HG03439 (cell line): ENCODE results near the gene TRIM10.
"Not testable (repeated sequence)": the region's sequence is repeated elsewhere in the genome, so short reads cannot be mapped to it uniquely, and the experiment has no call there.

Experiments
- ATAC-seq: cut with Tn5 transposase; IDR thresholded peaks from one replicate; pipeline ENCODE4 v1.9.1; 2021; ENCODE audit warnings: mild to moderate bottlenecking, moderate library complexity; ENCODE audit not compliant: unreplicated experiment

Gene TRIM10

DNA sequence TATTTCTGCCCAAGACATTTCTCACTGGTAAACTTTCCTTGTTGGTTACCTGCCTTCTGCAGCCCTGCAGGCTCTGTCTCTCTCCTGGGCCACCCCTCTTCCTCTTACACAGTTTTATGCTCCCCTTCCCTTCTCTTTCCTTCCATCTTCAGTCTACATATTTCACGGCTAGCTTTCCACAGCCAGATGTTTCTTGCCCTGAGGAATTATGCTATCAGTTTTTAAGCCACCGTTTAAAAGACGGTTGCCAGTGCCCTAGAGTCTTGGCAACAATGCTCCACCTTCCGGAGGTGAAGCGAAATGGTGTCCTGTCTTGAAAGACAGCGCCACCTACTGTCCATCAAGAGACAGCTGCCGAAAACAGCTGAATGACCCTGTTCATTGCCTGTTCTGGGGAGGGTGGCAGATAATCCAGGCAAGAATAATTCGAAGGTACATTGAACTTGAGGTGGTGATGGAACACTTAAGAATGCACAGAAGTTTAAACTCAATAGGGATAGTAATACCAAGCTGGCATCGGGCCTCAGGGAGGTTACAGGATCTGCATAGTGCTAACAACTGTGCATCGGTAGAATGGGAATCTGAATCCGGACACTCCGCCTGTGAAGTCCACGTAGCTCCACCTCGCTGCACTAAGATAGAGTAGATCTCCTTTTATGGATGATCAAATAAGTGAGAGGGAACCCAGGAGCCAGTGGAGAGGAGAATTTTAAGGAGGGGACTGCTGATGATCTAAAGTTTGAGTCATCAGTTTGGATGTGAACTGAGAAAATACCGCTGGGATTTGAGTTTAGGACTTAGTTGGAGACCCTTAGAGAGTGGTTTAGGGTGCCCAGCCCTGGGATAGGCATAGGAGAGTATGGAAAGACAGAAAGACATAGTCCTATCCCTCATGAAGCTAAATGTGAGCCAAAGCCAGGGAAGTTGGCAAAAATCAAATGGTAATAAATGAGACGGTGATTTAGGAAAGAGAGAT, 29.8 kb downstream of the TRIM10 start:
- peak; percentile 70 for ATAC-seq

GRCh38 chr6:30130179-30130679, 30.8 kb downstream of the TRIM10 start:
- no peak for ATAC-seq

GRCh38 chr6:30129265-30130178, 31.5 kb downstream of the TRIM10 start:
- ATAC-seq, result no peak

DNA sequence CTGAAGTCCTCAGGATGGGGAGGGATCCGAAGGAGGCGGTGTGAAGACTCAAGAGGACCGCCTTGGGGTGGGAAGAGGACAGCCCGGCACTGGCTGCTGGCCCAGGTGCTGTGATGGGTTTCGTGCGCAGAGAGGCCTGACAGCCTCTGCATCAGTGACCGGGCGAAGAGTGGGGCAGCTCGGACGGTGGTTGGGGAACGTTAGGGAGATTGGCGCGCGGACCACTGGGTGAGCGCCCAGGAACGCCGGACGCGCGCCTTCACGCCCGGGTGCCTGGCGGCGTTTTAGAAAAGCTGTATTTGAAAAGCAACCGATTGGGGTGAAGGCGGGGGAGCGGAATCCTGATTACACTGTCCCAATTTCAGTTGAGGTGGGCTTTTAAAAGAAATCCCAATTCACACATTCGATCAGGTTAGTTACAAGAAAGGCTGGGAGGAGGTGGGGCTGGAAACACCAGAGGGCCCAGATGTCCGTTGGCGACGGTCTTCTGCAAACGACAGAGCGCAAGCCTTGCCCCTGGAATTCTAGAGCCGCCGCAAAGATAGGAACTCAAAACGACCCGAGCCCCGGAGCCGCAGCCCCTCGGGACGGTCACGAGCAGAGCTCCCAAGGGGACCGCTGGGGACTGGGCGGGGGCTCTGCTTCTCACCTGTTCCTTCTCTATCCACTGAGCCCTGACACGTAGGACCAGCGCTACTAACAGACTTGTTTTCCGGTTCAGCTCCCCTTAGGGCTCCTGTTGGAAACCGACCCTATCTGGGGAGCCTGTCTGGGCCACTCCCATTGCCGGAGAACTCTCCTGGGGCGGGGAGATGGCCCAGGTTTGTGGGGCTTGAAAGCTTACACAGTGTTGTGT, 33.5 kb downstream of the TRIM10 start:
- no peak for ATAC-seq

- ATAC-seq, result no peak
Measured at GRCh38 chr6:30122515-30122914, 38.5 kb downstream of the TRIM10 start.

DNA sequence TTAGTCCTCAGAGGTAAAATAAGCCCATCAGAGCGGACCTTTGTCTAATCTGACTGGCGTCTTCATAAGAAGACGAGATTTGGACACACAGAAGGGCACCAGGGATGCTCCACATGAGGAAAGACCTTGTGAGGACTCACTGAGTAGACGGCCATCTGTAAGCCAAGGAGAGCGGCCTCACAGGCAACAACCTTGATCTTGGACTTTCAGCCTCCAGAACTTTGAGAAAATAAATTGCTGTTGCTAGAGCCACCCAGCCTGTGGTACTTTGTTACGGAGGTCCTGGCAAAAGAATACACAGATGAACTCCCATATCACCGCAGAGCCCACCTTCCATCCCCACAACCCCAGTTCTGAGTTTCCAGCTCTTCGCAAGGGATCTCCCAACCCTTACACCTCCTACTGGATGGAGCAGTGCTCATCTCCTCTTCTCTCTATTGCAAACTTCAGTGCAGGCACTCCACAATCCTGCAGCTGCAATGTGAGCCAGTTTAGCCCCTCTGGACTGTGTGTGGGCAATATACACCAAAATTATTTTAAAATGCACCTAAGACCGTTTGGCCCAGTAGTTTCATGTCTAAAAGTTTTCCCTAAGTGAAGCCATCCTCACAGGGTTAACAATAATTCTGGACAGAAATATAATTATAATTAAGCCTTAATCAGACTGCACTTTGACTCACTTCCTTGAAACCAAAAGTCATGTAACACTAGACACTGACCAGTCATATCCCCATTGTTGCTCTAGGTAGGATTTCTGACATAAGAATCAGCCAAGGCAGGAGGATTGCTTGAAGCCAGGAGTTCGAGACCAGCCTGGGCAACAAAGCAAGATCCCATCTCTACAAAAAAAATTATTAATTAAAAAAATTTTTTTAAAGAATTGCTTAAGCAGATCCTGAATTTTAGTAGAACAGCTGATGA, 39.3 kb downstream of the TRIM10 start:
- ATAC-seq, result no peak

DNA sequence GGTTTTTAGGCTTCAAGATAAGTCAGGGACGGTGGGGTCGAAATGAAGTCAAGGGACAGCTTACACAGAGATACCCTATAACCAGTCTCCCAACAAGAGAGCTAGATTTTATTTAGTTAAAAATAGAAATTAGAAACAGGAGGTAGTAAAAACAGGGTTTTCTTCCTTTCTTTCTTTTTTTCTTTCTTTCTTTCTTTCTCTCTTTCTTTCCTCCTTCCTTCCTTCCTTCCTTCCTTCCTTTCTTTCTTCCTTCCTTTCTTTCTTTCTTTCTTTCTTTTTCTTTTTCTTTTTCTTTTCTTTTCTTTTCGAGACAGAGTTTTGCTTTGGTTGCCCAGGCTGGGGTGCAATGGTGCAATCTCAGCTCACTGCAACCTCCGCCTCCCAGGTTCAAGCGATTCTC, 42.3 kb downstream of the TRIM10 start:
- not testable (repeated sequence) for ATAC-seq

DNA sequence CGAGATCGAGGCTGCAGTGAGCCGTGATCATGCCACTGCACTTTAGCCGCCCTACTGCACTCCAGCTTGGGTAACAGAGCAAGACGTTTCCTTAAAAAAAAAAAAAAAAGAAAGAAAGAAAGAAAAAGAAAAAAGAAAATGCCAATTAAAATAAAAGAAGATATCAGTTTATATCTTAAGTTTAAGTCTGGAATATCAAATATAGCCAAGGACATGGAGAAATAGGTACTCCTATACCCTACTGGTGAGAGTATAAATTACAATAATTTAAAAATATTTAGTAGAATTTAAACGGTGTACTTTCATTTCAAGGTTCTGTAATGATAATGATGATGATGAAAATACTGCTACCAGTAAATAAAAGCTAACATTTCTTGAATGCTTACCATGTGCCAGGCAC, 44.3 kb downstream of the TRIM10 start:
- no peak for ATAC-seq

GRCh38 chr6:30113841-30114240, 47.2 kb downstream of the TRIM10 start:
- no peak for ATAC-seq

DNA sequence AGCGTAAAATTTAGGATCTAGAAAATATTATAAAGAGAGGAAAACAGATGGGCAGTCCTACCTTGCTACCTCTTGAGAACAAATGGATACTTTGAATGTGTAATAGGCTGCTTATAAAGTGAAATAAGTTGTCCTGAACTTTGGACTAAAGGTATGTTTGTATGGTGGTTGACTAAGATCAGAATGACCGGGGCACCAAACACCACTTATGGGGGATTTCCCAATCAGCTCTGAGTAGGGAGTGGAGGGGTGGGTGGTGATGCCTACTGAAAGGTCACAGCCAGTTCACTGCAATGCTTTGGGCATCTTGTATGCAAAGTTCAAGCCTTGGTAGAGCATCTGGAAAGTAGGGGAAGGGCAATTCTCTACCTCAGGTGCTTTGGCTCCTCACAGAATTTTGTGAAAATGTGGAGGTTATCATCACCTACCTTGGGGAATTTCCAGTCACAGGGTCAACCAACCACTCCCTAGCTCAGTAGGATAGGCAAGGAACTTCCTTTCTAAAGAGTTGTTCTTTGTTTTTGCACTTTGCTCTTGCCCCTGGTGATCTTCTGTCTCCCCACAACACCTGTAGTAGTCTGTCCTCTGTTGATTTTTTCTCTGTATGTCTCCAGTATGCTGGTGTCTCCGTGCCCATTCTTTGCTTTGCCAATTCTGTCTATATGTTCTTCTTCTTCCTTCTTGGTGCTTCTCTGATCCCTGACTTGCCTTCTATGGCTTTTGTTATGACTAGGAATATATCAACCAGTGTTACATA, 47.8 kb downstream of the TRIM10 start, which contains the start of gene TRIM31:
TRIM31 (minus strand) TSS at position 88 of the 757 bp plus-strand sequence. CDS start 285 bp downstream, outside the sequence.
- peak; percentile 59 for ATAC-seq

DNA sequence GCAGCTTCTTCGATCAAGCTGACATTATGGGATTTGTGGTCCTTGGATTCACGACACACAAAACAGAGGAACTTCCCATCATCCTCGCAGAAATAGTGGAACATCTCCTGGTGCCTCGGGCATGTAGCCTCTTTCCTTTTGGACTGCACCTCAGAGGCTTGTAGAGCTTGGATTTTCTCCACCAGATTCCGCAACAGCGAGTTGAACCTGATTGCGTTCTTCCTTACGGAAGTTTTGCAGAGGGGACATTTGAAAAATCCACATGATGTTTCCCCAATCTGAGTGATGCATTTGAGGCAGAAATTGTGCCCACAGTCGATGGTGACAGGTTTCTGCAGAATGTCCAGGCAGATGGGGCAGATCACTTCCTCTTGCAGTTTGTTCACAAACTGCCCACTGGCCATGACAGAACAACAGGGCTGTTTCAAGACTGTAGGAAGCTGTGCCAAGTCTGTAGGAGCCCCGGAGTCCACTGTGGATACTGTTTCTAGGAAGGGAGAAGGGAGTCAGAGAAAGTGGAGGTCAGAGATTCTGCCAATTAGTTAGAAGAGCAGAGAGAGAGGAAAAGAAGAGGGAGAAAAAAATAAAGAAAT, 48.5 kb downstream of the TRIM10 start:
- ATAC-seq, result no peak

DNA sequence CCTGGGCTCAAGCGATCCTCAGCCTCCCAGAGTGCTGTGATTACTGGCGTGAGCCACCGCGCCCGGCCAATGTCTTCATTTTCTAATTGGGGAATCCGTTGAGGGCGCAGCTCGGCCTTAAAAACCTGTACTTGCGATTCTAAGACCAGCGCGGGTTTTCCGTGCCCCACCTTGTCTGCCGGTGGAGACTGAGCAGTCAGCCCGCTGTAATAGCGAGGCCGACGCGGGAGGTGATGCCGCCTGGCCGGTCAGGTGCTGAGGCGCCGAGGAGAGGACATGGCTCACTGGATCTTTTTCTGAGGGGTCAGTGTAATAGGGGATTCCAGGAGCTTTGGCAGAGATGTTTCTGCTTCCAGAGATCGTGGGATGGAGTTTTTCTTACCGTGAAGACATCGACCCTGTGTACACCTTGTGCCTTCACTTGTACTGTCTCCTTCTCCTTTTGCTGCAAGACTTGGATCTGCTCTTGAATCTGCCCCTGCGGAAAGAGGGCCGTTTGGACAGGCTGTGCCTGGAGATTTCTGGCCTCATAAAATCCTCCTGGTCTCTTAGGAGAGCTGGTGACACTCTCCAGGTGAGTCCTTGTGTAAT, 49.6 kb downstream of the TRIM10 start:
- no peak for ATAC-seq

- no peak for ATAC-seq
Measured at GRCh38 chr6:30104661-30105060, 56.4 kb downstream of the TRIM10 start.

GRCh38 chr6:30103872-30104179, 57.2 kb downstream of the TRIM10 start:
- no peak for ATAC-seq

GRCh38 chr6:30102970-30103871, 57.8 kb downstream of the TRIM10 start:
- peak; percentile 62 for ATAC-seq

DNA sequence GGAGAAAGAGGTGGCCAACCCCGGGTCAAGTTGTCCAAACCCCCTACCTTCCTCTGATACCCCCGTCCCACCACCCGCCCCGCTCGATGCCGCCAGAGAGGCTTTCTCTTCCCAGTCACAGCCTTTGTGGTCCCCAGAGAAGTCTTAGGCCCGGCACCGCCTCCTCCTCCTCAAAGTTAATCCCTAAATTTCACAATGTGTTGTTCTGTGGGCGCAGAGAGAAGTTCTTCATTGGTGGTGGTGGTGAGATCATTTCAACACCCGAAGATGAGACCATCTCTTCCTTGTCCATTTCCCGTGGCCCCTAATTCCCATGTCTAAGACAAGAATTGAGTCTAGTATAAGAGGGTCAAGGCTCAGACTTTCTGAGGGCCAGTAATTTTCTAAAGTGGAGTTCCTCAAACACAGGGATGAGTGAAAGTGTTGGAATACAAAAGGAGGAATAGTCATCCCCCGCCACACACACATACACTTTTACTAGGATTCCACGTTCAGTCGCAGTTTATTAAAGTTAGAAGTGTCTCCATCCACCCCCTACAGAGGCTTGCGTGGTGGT, 58.5 kb downstream of the TRIM10 start:
- ATAC-seq, result no peak
